TTC549 (cell line): ENCODE data around the gene STOML1.
"Not testable (repeated sequence)": the region's sequence is repeated elsewhere in the genome, so short reads cannot be mapped to it uniquely, and the experiment has no call there.

Experiments
- FAIRE-seq: peaks from 2 replicates; lab custom pipeline; 2012; peaks lifted over from hg19 to GRCh38; lab: Jason Lieb, UNC

Gene STOML1

GRCh38 chr15:73987250-73987649 lies 4.8 kb downstream of the STOML1 start:
- FAIRE-seq, result no peak

DNA sequence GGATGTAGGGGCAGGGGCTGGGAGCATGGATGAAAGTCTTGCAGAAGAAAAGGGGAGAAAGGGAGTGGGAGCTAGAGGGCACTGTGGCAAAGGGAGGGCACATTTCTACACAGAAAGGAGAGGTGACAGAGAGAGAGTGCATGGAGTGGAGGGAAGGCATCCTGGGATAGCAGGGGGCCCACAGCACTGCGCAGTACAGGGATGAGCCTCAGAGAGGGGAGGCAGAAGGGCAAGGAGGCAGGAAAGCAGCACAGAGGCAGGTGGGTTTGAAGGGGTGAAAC lies 5.4 kb downstream of the STOML1 start:
- no peak for FAIRE-seq

DNA sequence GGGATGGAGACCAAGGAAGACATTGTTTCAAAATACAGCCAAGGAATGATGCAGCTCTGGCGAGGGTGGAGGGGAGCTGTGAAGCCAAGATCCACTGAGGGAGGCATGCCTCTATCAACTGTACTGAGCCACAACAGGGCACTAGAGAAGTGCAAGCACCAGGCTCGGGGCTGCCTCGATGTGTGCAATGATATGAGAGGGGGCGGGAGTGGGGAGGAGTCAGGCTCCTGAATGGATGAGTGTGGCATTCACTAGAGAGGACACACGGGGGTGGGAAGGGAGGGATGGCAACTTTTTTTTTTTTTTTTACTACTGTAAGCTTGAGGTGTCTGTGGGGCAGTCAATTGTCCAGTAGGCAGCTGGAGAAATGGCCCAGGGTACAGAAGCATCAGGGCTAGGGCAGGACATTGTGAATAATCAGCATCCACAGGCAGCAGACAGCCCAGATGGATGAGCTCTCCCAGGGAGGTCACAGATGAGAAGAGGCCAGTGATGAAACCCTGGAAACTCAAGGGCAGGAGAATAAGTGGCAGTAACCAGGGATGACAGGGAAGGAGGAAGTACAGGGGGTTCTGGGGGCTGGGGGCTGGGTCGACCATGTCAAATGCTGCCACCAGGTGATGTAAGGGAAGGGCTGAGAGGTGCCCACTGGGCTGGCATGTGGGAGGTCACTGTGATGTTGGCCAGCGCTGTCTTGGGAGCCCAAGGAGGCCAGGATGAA lies 5.9 kb downstream of the STOML1 start:
- FAIRE-seq, result no peak

- FAIRE-seq, result no peak
These were observed 6.8 kb downstream of the STOML1 start for GRCh38 chr15:73985101-73985873.

DNA sequence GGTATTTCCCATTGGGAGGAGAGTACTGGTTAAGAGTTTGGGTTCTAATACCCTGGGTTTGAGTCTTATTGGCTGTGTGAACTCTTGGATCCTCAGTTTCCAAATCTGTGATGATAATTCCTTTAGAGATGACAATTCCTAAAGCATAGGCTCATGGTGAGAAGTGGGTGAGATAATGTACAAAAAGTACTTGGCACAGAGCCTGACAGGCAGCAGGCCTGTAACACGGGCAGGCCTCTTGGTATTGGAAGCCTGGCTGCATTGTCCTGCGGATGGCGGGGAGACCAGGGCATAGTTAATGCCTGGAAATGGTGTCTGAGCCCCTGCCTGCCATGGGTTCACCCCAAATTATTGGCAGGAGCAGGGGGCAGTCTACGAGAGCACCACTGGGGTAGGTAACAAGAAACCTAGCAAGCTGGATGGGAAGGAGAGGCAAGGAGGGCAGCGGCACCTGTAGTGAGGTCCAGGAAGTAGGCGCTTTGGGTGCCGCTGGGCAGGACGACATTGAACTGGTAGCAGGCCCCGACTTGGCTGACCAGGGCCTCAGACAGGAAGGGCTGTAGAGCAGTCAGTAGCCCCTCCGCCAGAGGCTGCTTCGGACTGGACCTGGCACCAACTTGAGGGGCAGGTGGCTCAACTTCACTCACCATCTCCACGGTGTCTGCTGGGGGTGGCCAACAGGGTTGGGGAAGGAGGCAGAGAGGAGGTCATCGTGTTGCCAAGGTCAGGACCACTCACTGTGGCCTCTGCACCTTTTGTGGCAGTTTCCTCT lies 7.7 kb downstream of the STOML1 start:
- no peak for FAIRE-seq

DNA sequence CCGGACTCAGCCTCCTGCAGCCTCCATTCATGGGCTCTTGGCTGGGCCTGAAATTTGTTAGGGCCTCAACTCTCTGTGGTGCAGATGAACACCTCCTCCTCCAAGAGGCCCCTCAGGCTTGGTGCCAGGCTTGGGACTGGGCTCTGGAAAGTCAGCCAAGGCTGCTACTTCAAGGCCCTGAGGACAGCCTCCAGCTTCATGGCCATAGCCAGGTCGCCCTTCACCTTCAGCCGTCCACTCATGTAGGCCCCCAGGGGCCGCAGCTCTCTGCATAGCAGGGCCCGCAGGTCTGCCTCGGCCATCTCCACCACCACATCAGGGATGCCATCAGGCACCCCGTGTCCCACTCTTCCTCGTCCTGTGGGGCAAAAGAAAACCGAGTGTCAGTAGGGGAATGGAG lies 8.3 kb downstream of the STOML1 start:
- no peak for FAIRE-seq

DNA sequence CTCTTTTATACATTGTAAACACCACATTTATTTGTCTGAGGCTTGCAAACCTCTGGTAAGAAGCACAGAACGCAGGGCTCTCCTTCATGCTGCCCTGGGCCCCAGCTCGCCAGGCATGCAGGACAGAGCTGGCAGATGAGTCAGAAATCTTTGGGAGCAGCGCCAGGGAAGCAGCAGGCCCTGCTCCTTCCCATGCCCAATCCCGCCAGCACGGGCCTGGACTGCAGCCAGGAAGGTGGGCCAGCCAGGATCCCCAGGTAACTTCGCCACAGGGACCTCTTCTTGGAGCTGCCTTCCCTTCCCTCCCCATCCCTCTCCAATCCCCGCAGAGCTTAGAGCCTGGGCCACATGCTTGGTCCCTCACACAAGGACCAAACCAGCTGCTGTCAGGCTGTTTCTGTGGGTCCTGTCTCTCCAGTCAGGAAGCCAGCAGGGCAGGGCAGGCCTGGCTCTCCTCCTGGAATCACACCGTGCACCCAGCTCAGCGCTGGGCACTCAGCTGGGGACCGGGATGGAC lies 8.8 kb downstream of the STOML1 start:
- FAIRE-seq, result no peak

- FAIRE-seq, result no peak
These were observed 9.7 kb downstream of the STOML1 start for GRCh38 chr15:73982222-73982962.

DNA sequence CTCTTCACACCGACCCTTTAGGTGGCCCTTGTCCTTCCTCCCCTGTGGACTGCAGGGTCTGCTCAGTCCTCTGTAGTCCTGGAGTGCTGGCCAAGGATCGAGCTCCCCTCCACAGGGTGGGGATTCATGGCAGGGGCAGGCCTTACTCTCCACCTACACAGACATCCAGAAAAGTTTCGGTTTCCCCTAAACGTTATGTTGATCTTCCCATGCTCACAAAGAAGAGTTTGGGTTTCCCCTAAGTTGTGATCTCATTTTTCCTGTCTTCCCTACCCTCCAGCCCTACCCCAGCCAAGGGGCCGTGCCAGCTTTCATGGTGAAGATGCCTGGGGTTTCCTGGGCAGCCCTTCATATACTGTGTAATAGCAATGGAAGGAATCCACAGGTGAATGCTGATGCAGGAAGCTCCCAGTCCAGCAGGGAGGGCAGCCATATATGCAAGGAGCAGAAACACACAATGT lies 10.3 kb downstream of the STOML1 start:
- no peak for FAIRE-seq

GRCh38 chr15:73979636-73980035 lies 12.5 kb downstream of the STOML1 start:
- FAIRE-seq, result no peak

- FAIRE-seq, result no peak
These were observed 13.2 kb downstream of the STOML1 start for GRCh38 chr15:73978896-73979295.

DNA sequence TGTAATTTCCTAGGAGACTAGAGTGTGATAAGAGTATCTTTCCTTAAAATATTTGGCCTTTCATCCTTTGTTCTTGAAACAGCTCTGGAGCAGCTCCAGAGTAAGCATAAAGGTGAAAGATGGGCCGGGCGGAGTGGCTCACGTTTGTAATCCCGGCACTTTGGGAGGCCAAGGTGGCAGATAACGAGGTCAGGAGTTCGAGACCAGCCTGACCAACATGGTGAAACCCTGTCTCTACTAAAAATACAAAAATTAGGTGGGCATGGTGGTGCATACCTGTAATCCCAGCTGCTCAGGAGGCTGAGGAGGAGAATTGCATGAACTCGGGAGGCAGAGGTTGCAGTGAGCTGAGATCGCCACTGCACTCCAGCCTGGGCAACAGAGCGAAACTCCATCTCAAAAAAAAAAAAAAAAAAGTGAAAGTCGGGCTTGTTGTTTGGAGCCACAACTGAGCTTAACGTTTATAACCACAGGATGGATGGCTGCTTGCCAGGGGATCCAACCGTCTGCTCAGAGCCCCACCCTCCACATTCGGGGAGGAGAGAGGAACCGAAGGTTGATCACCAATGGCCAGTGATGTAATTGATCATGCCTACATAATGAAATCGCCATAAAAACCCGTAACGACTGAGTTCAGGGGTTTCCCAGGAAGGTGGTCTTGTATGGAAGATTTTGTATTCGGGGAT lies 16.5 kb downstream of the STOML1 start:
- FAIRE-seq, result not testable (repeated sequence)

- not testable (repeated sequence) for FAIRE-seq
These were observed 18.4 kb downstream of the STOML1 start for GRCh38 chr15:73973683-73974200.

DNA sequence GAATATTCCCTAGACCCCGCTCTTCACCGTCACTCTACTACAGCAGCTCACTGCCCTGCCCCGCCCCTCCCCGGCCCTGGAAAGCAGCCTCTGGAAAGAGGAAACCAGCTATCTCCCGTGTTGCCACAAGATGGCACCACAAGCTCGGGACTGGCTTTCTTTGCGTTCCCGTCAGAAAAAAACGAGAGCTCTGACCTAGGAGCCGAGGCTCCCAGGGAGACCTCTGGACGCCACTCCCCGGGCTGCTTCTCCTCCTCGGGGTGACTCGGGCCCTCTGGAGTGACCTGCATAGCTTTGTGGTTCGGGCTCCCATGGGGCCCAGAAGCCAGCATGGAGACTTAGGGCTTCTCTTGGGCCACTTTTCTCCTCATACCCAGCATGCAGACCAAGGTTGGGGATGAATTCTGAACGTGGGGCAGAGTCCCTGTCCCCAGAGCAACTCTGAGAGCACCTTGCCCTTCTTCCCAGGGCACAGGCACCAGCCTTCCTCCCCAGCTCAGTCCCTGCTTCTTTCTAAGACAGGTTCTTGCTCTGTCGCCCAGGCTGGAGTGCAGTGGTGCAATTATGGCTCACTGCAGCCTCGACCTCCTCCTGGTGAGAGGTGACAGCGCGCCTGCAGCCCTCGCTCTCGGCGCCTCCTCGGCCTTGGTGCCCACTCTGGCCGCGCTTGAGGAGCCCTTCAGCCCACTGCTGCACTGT lies 19.0 kb downstream of the STOML1 start:
- no peak for FAIRE-seq

DNA sequence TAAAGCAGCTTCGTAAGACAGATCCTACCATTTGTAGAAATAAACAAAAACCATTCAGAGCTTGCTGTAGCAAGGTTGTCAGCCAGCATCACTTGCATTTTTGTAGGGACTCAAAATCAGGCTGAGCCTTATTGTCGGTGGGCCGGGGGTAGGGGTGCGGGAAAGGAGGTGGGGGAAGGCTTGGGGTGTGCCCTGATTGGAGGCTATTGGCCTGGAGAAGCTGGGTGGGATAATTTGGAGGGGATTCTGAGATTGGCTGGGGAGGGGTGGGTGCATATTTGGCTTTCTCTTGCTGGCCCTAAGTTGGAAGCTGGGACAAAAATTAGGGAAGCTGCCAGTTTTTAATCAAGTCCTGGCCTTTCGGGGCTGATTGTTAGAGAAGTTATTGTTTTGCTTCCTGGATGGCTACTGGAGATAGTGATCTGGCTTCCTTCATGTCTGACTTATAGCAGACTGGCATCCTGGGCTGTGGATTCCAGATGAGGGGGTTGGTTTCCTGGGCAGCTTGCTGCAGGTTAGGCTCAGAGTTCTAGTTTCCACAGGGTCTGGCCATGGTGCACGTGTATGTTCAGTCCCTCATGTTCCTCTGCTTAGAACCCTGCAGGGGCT lies 22.8 kb downstream of the STOML1 start:
- FAIRE-seq, result no peak

GRCh38 chr15:73968461-73968860 lies 23.6 kb downstream of the STOML1 start:
- no peak for FAIRE-seq

DNA sequence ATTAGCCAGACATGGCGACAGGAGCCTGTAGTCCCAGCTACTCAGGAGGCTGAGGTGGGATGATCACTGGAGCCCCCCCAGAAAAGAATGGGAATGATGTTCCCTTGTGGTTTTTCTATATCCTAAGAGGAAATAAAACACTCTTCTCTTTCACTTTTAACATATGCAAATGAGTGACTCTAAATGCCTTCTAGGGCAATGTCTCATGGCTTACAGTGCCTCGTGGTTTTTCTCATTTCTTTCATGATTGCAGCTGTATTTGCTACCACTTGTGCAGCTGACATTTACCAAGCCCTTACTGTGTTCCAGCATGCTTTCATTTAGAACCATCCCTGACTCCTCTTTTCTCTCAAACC lies 26.4 kb downstream of the STOML1 start:
- no peak for FAIRE-seq

DNA sequence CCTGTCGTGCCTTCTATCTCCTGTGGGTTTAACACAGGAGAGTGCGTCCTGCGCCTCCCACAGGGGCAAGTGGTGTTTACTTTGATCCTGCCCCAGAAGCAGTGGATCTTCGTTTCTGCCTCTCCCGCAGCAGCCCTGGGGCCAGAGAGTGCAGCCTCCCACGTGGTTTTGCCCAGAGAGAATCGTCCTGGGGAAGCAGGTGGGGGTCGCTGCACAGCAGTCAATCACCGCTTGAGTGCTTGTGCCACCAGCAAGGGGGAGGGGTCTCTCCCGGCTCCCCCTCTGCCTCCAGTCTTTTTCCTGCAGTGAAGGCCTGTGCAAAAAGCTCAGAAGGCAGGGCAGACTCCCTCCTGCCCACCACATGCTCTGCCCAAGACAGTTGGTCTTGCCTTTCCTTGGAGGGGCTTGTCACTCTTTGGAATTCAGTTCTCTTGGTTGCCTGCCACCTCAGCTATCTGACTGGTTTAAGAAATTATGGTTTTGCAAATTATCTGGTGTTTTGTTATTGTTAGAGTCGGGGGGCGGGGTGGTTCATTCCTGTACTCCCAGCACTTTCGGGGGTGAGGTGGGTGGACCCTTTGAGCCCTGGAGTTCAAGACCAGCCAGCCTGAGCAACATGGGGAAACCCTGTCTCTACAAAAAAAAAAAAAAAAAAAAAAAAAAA lies 26.9 kb downstream of the STOML1 start:
- FAIRE-seq, result no peak

- FAIRE-seq, result no peak
These were observed 27.4 kb downstream of the STOML1 start for GRCh38 chr15:73964736-73965093.

GRCh38 chr15:73962433-73962832 lies 29.7 kb downstream of the STOML1 start:
- no peak for FAIRE-seq
